HG03064 (cell line): ENCODE data around the gene AFDN.

Experiments used
- ATAC-seq: cut with Tn5 transposase; IDR thresholded peaks from one replicate; pipeline ENCODE4 v1.9.1; 2021; ENCODE audit warnings: low read depth; ENCODE audit not compliant: unreplicated experiment

Gene AFDN

GRCh38 chr6:167860550-167861226, 34.0 kb downstream of the AFDN start:
- ATAC-seq = no peak

- no peak for ATAC-seq
These were observed 34.7 kb downstream of the AFDN start for GRCh38 chr6:167861424-167861823.

GRCh38 chr6:167863897-167864296, 37.2 kb downstream of the AFDN start:
- no peak for ATAC-seq

- no peak for ATAC-seq
These were observed 39.9 kb downstream of the AFDN start for GRCh38 chr6:167866642-167867041.

GRCh38 chr6:167870321-167870720, 43.6 kb downstream of the AFDN start:
- ATAC-seq = no peak

GRCh38 chr6:167872538-167873210, 46.0 kb downstream of the AFDN start:
- no peak for ATAC-seq

- no peak for ATAC-seq
These were observed 51.5 kb downstream of the AFDN start for GRCh38 chr6:167877994-167878779.

- no peak for ATAC-seq
These were observed 52.9 kb downstream of the AFDN start for GRCh38 chr6:167879612-167880011.

- no peak for ATAC-seq
These were observed 54.6 kb downstream of the AFDN start for GRCh38 chr6:167881327-167881726.

- no peak for ATAC-seq
These were observed 55.5 kb downstream of the AFDN start for GRCh38 chr6:167882244-167882643.

- no peak for ATAC-seq
These were observed 61.4 kb downstream of the AFDN start for GRCh38 chr6:167888098-167888497.

GRCh38 chr6:167892835-167893815, 66.4 kb downstream of the AFDN start:
- peak; percentile 79 for ATAC-seq

GRCh38 chr6:167894965-167895364, 68.3 kb downstream of the AFDN start:
- ATAC-seq = no peak

- ATAC-seq = no peak
These were observed 69.9 kb downstream of the AFDN start for GRCh38 chr6:167896648-167897047.

- no peak for ATAC-seq
These were observed 72.1 kb downstream of the AFDN start for GRCh38 chr6:167898673-167899311.

- ATAC-seq = no peak
These were observed 78.1 kb downstream of the AFDN start for GRCh38 chr6:167904791-167905190.

GRCh38 chr6:167906899-167907298, 80.2 kb downstream of the AFDN start:
- no peak for ATAC-seq

- ATAC-seq = no peak
These were observed 81.3 kb downstream of the AFDN start for GRCh38 chr6:167907837-167908681.

- ATAC-seq = no peak
These were observed 83.3 kb downstream of the AFDN start for GRCh38 chr6:167910007-167910406.
